Measurements from ENCODE around the gene KRTAP3-1. TPM values are rescaled to one million over a fixed set of nuclear protein-coding genes. Genes with fewer than 3 reads are reported as not detected.
"Not testable (repeated sequence)": the region's sequence is repeated elsewhere in the genome, so short reads cannot be mapped to it uniquely, and the experiment has no call there.

Gene KRTAP3-1
- total RNA-seq, 2 experiments from 2014 or later = not detected

GRCh38 chr17:41009301-41009760, 403 bp upstream of the KRTAP3-1 start:
- CTCF ChIA-PET = no interaction called here
- Mint-ChIP-seq H3K36me3 (no peaks in the 10 kb centered on the region), H3K27ac (no peak overlapping the region), H3K27me3 (peaks cover 19% of the 10 kb centered on the region), H3K9me3 (ENCODE audit: low read depth) (no peaks in the 10 kb centered on the region), H3K4me1 (no peaks in the 10 kb centered on the region), H3K4me3 (no peak overlapping the region)
- ATAC-seq = no peak
- no peak for DNase-seq

- CTCF ChIA-PET = no interaction called here
- no peak for ATAC-seq
- no peak overlapping the region for H3K4me3 Mint-ChIP-seq
- DNase-seq = no peak
- peaks cover 30% of the 10 kb centered on the region for H3K27me3 Mint-ChIP-seq
- H3K9me3 Mint-ChIP-seq (ENCODE audit: low read depth) = no peaks in the 10 kb centered on the region
- H3K36me3 Mint-ChIP-seq = no peaks in the 10 kb centered on the region
- no peaks in the 10 kb centered on the region for H3K4me1 Mint-ChIP-seq
- no peak overlapping the region for H3K27ac Mint-ChIP-seq
Measured at GRCh38 chr17:41004397-41004796, 4.5 kb downstream of the KRTAP3-1 start.

- H3K4me3 Mint-ChIP-seq = no peak overlapping the region
- DNase-seq (no peak), ATAC-seq (no peak)
- H3K9me3 Mint-ChIP-seq (ENCODE audit: low read depth) = no peaks in the 10 kb centered on the region
- CTCF ChIA-PET = no interaction called here
- no peaks in the 10 kb centered on the region for H3K4me1 Mint-ChIP-seq
- peaks cover 31% of the 10 kb centered on the region for H3K27me3 Mint-ChIP-seq
- no peak overlapping the region for H3K27ac Mint-ChIP-seq
- no peaks in the 10 kb centered on the region for H3K36me3 Mint-ChIP-seq
Measured at GRCh38 chr17:41003926-41004325, 5.0 kb downstream of the KRTAP3-1 start.

- Mint-ChIP-seq H3K27me3 (peaks cover 32% of the 10 kb centered on the region), H3K36me3 (no peaks in the 10 kb centered on the region), H3K4me1 (no peaks in the 10 kb centered on the region), H3K27ac (no peak overlapping the region), H3K4me3 (no peak overlapping the region), H3K9me3 (ENCODE audit: low read depth) (no peaks in the 10 kb centered on the region)
- no peak for DNase-seq
- CTCF ChIA-PET = no interaction called here
- ATAC-seq = no peak
Measured at GRCh38 chr17:41002814-41003213, 6.1 kb downstream of the KRTAP3-1 start.

GRCh38 chr17:41001795-41002194, 7.1 kb downstream of the KRTAP3-1 start:
- Mint-ChIP-seq H3K27ac (no peak overlapping the region), H3K4me3 (no peak overlapping the region), H3K4me1 (no peaks in the 10 kb centered on the region), H3K9me3 (ENCODE audit: low read depth) (no peaks in the 10 kb centered on the region), H3K36me3 (no peaks in the 10 kb centered on the region), H3K27me3 (peaks cover 41% of the 10 kb centered on the region)
- ATAC-seq (no peak), DNase-seq (no peak)
- CTCF ChIA-PET = interaction anchor here (0.6 to 1.2 kb wide), 2 partner anchors 12 to 438 kb away, joined by 3 read pairs; no protein-coding TSS in a partner anchor

GRCh38 chr17:40999563-40999962, 9.4 kb downstream of the KRTAP3-1 start, which contains the start of gene KRTAP3-2:
Gene KRTAP3-2, minus strand, starts transcription at chr17:40999906. Its CDS starts 53 bp downstream, at chr17:40999853.
- H3K4me1 Mint-ChIP-seq; H3K27ac Mint-ChIP-seq; H3K4me3 Mint-ChIP-seq; ATAC-seq; H3K9me3 Mint-ChIP-seq (ENCODE audit: low read depth); CTCF ChIA-PET; DNase-seq; H3K36me3 Mint-ChIP-seq: not testable (repeated sequence)
- H3K27me3 Mint-ChIP-seq = peaks cover 48% of the 10 kb centered on the region

- DNase-seq (no peak), ATAC-seq (no peak)
- Mint-ChIP-seq H3K4me3 (no peak overlapping the region), H3K27ac (no peak overlapping the region), H3K27me3 (peaks cover 53% of the 10 kb centered on the region), H3K9me3 (ENCODE audit: low read depth) (no peaks in the 10 kb centered on the region), H3K36me3 (no peaks in the 10 kb centered on the region), H3K4me1 (no peaks in the 10 kb centered on the region)
- CTCF ChIA-PET = no interaction called here
Measured at GRCh38 chr17:40997361-40997760, 11.6 kb downstream of the KRTAP3-1 start.

GRCh38 chr17:40996829-40997228, 12.1 kb downstream of the KRTAP3-1 start:
- Mint-ChIP-seq H3K4me3 (no peak overlapping the region), H3K36me3 (no peaks in the 10 kb centered on the region), H3K4me1 (no peaks in the 10 kb centered on the region), H3K27ac (no peak overlapping the region), H3K9me3 (ENCODE audit: low read depth) (no peaks in the 10 kb centered on the region), H3K27me3 (peaks cover 57% of the 10 kb centered on the region)
- DNase-seq (no peak), ATAC-seq (no peak)
- CTCF ChIA-PET = no interaction called here

GRCh38 chr17:40995116-40995515, 13.8 kb downstream of the KRTAP3-1 start:
- H3K4me1 Mint-ChIP-seq = no peaks in the 10 kb centered on the region
- CTCF ChIA-PET = no interaction called here
- DNase-seq (no peak), ATAC-seq (no peak)
- H3K9me3 Mint-ChIP-seq (ENCODE audit: low read depth) = no peaks in the 10 kb centered on the region
- H3K27ac Mint-ChIP-seq = no peak overlapping the region
- H3K36me3 Mint-ChIP-seq = no peaks in the 10 kb centered on the region
- H3K4me3 Mint-ChIP-seq = no peak overlapping the region
- peaks cover 62% of the 10 kb centered on the region for H3K27me3 Mint-ChIP-seq

GRCh38 chr17:40993839-40994238, 15.1 kb downstream of the KRTAP3-1 start, which contains the start of gene KRTAP3-3:
Gene KRTAP3-3, minus strand, starts transcription at chr17:40994164. Its CDS starts 67 bp downstream, at chr17:40994097.
- ATAC-seq = no peak
- no peak for DNase-seq
- Mint-ChIP-seq H3K36me3 (no peaks in the 10 kb centered on the region), H3K9me3 (ENCODE audit: low read depth) (no peaks in the 10 kb centered on the region), H3K4me3 (no peak within 1 kb of the TSS), H3K4me1 (no peaks in the 10 kb centered on the region), H3K27ac (no peak within 1 kb of the TSS), H3K27me3 (peaks cover 57% of the 10 kb centered on the region)
- CTCF ChIA-PET = no interaction called here

GRCh38 chr17:40993084-40993483, 15.8 kb downstream of the KRTAP3-1 start:
- Mint-ChIP-seq H3K9me3 (ENCODE audit: low read depth) (no peaks in the 10 kb centered on the region), H3K4me1 (no peaks in the 10 kb centered on the region), H3K27me3 (peaks cover 57% of the 10 kb centered on the region), H3K4me3 (no peak overlapping the region), H3K36me3 (no peaks in the 10 kb centered on the region), H3K27ac (no peak overlapping the region)
- CTCF ChIA-PET = no interaction called here
- no peak for DNase-seq
- ATAC-seq = no peak

- H3K4me1 Mint-ChIP-seq = no peaks in the 10 kb centered on the region
- H3K4me3 Mint-ChIP-seq = no peak overlapping the region
- CTCF ChIA-PET = no interaction called here
- DNase-seq = no peak
- ATAC-seq = no peak
- peaks cover 55% of the 10 kb centered on the region for H3K27me3 Mint-ChIP-seq
- H3K27ac Mint-ChIP-seq = no peak overlapping the region
- no peaks in the 10 kb centered on the region for H3K9me3 Mint-ChIP-seq (ENCODE audit: low read depth)
- no peaks in the 10 kb centered on the region for H3K36me3 Mint-ChIP-seq
Measured at GRCh38 chr17:40992666-40993065, 16.3 kb downstream of the KRTAP3-1 start.

- no peaks in the 10 kb centered on the region for H3K4me1 Mint-ChIP-seq
- H3K27ac Mint-ChIP-seq = no peak overlapping the region
- H3K9me3 Mint-ChIP-seq (ENCODE audit: low read depth) = no peaks in the 10 kb centered on the region
- CTCF ChIA-PET = no interaction called here
- ATAC-seq (no peak), DNase-seq (no peak)
- H3K27me3 Mint-ChIP-seq = peaks cover 46% of the 10 kb centered on the region
- H3K4me3 Mint-ChIP-seq = no peak overlapping the region
- no peaks in the 10 kb centered on the region for H3K36me3 Mint-ChIP-seq
Measured at GRCh38 chr17:40986920-40987319, 22.0 kb downstream of the KRTAP3-1 start.

GRCh38 chr17:40984226-40984625, 24.7 kb downstream of the KRTAP3-1 start, which contains the start of gene KRT40:
Gene KRT40, minus strand, starts transcription at chr17:40984326. Its CDS starts 53 bp downstream, at chr17:40984273.
- no peak within 1 kb of the TSS for H3K4me3 Mint-ChIP-seq
- CTCF ChIA-PET = no interaction called here
- no peak within 1 kb of the TSS for H3K27ac Mint-ChIP-seq
- H3K36me3 Mint-ChIP-seq = no peaks in the 10 kb centered on the region
- no peaks in the 10 kb centered on the region for H3K9me3 Mint-ChIP-seq (ENCODE audit: low read depth)
- DNase-seq (no peak), ATAC-seq (no peak)
- no peaks in the 10 kb centered on the region for H3K4me1 Mint-ChIP-seq
- H3K27me3 Mint-ChIP-seq = peaks cover 33% of the 10 kb centered on the region

GRCh38 chr17:40981115-40981514, 27.8 kb downstream of the KRTAP3-1 start:
- H3K27me3 Mint-ChIP-seq = peaks cover 29% of the 10 kb centered on the region

More at GRCh38 chr17:40981115-40981514, 27.8 kb downstream of the KRTAP3-1 start:
- Mint-ChIP-seq H3K4me1 (no peaks in the 10 kb centered on the region), H3K4me3 (no peak overlapping the region), H3K9me3 (ENCODE audit: low read depth) (no peaks in the 10 kb centered on the region), H3K36me3 (no peaks in the 10 kb centered on the region), H3K27ac (no peak overlapping the region)
- no peak for DNase-seq
- CTCF ChIA-PET = no interaction called here
- ATAC-seq = no peak
